ENCODE measurements around the gene SPDYE5.

DNA sequence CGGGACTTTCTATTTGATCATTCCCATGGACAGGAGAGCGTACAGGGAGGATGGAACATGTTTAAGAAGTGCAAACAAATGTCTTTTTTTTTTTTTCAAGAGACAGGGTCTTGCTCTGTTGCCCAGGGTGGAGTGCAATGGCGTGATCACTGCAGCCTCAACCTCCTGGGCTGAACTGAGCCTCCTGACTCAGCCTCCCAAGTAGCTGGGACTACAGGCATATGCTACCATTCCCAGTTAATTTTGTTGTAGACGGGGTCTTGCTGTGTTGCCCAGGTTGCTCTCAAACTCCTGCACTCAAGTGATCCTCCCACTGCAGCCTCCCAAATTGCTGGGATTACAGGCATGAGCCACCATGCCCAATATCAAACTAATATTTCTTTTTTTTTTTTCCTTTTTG, 40.5 kb downstream of the SPDYE5 start:
- TF ChIP-seq, protein P1, sequence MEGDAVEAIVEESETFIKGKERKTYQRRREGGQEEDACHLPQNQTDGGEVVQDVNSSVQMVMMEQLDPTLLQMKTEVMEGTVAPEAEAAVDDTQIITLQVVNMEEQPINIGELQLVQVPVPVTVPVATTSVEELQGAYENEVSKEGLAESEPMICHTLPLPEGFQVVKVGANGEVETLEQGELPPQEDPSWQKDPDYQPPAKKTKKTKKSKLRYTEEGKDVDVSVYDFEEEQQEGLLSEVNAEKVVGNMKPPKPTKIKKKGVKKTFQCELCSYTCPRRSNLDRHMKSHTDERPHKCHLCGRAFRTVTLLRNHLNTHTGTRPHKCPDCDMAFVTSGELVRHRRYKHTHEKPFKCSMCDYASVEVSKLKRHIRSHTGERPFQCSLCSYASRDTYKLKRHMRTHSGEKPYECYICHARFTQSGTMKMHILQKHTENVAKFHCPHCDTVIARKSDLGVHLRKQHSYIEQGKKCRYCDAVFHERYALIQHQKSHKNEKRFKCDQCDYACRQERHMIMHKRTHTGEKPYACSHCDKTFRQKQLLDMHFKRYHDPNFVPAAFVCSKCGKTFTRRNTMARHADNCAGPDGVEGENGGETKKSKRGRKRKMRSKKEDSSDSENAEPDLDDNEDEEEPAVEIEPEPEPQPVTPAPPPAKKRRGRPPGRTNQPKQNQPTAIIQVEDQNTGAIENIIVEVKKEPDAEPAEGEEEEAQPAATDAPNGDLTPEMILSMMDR (IDR thresholded peaks at IDR 0.05; ENCODE audit: insufficient read depth, low read length, poor library complexity, severe bottlenecking): no peak
- no peak for TF ChIP-seq EZH2phosphoT487 (conservative IDR thresholded peaks at IDR 0.05; ENCODE audit: low read length)

All from SU-DHL-6 (cell line).